RWPE1 (cell line): ENCODE results near the gene GTPBP4.

Experiments used
- CTCF ChIA-PET: fragments of 350-600 bp; sonication (Branson Sonifier 250); formaldehyde crosslinking; extraction: SDS; loops from one replicate; lab custom pipeline; 2021; lab: Yijun Ruan, JAX
- POLR2A ChIA-PET: fragments of 400-600 bp; formaldehyde crosslinking; extraction: SDS; loops from one replicate; lab custom pipeline; 2020; ENCODE audit warnings: antibody characterized with exemption; ENCODE audit not compliant: low non-redundant PET; lab: Yijun Ruan, JAX
- DNase-seq: peaks from one replicate; pipeline ENCODE4 v3.0.0; 2012; ENCODE audit warnings: low spot score
- H3K27ac ChIP-seq: fragments of 450-650 bp; 2 replicates; pipeline ENCODE4 v1.5.1; 2017
- CTCF ChIP-seq: fragments of 450-650 bp; conservative IDR thresholded peaks from 2 replicates; pipeline ENCODE4 v1.5.1; 2017; ENCODE audit warnings: low read depth, mild to moderate bottlenecking

The GTPBP4 gene

DNA sequence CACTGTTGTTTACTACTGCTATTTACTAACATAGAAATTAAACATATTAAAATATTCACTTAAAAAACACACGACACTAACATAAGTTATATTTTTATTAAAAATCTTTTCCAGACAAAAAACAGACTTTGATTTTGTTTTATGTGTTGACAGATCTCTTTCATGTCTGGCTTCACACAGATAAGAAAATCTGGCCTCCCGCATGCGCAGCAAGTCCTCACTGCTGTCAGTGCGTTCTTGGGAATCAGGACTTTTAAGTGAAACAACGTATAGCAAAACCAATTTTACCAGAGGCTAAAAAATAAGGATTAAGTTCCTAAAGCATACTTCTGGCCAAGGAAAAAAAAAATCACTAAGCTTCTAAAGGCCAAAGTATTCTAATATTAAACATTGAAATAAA, 61.9 kb downstream of the GTPBP4 start:
- ChIA-PET CTCF (interaction anchor here (0.7 kb wide), 1 partner anchor 50 kb away, joined by 6 read pairs; no protein-coding TSS in a partner anchor), POLR2A (interaction anchor here (0.7 to 1.2 kb wide), 2 partner anchors 8 to 118 kb away, joined by 3 read pairs; partner anchors contain the start of gene LARP4B)
- TF ChIP-seq CTCF, result no peak
- DNase-seq, result no peak
- H3K27ac ChIP-seq, result peak overlapping the region; percentile 97

- H3K27ac ChIP-seq, result peak overlapping the region; percentile 73
- no peak for TF ChIP-seq CTCF
- ChIA-PET POLR2A (no interaction called here), CTCF (interaction anchor here (0.7 to 0.9 kb wide), 2 partner anchors 10 to 51 kb away, joined by 3 to 6 read pairs; no protein-coding TSS in a partner anchor)
- peak; percentile 47 for DNase-seq
Measured at GRCh38 chr10:1050554-1050953, 62.3 kb downstream of the GTPBP4 start.

DNA sequence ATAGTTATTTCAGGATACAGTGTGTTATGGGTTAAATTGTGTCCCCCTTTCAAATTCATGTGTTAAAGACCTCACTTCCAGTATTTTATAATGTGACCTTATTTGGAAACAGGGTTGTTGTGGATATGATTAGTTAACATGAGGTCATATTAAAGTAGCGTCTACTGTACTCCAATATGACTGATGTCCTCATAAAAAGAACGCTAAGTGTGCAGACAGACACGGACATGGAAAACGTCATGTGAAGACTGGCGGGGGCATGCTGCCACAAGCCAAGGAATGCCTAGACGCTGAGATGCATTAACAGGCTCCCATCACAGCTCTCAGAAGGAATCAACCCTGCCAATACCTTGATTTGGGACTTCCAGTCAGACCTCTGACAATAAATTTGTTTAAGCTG, 66.5 kb downstream of the GTPBP4 start:
- ChIA-PET CTCF (interaction anchor here (0.8 kb wide), 1 partner anchor 55 kb away, joined by 3 read pairs; no protein-coding TSS in a partner anchor), POLR2A (no interaction called here)
- no peak for TF ChIP-seq CTCF
- peak; percentile 60 for DNase-seq
- peak overlapping the region; percentile 61; the same call in 1 of the 2 replicates for H3K27ac ChIP-seq

DNA sequence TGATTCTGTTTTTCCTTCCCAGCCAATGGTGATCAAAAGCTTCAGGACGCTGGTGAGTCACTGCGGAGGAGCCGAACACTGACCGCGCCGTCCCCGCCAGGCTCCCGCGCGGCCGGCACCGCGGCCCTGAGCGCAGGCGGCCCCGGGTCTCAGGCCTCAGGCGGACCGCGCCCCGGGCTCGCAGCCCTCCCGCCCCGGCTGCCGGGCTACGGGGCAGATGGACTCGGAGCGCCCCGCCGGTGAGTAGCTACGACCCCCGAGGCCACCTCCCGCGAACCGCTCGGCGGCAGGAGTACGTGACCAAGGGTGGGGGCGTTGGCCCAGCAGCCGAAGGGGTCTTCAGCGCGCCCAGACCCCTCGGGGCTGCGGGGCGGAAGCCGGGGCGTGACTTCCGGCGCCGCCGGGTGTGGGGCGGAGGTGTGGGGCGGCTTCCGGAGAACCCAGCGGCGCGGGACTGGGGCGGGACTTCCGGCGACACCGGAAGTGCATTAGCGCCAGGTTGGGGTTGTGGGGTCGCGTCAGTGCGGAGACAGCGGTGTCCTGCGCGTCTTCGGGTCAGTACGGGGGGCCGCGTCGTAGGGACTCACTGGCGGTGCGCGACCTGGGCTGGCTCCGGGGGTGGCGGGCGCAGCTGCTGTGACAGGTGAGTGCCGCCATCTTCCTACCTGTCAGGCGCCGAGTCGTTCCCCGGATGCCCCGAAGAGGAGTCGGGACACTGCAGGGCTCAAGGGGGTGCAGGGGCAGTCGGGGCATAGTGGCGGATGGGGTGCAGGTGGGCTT, 68.3 kb downstream of the GTPBP4 start, which contains the start of gene WDR37:
TSS of gene WDR37 (plus strand) at position 60 of the 780 bp plus-strand sequence. CDS start 15,771 bp downstream, outside the sequence.
- peak; percentile 85 for DNase-seq
- peak within 1 kb of the TSS; percentile 97 for H3K27ac ChIP-seq
- TF ChIP-seq CTCF, result no peak
- POLR2A ChIA-PET, result interaction anchor here (0.7 kb wide), 1 partner anchor 34 kb away, joined by 3 read pairs; no protein-coding TSS in a partner anchor
- CTCF ChIA-PET, result interaction anchor here (0.6 to 0.7 kb wide), 2 partner anchors 44 to 923 kb away, joined by 3 read pairs; no protein-coding TSS in a partner anchor

DNA sequence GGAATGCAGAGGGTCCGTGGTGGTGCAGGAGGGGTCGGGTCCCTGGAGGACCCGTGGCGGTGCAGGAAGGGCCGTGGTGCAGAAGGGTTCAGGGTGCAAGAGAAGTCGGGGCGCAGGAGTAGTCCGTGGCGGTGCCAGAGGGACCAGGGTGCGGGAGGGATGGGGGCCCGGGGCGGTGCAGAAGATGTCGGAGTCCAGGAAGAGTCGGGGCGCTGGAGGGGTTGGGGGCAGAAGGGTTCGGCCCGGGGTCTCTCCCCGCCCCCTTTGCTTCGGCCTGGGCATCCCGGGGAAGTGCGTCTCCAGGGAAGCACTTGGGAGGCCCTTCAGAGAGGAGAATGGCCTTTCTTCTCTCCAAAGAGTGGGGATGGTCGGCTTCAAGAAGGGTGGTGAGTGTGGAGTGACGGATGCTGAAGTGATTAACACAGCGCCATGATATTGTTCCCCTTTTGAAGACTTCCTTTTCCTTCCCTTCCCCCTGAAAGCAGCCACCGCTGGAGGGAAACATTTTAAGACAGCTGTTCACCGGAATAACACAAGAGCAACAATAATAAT, 68.9 kb downstream of the GTPBP4 start:
- CTCF ChIA-PET, result no interaction called here
- no peak for TF ChIP-seq CTCF
- POLR2A ChIA-PET, result no interaction called here
- peak overlapping the region; percentile 97 for H3K27ac ChIP-seq
- DNase-seq, result no peak

- no peak overlapping the region for H3K27ac ChIP-seq
- CTCF ChIA-PET, result interaction anchor here (0.6 kb wide), 1 partner anchor 146 kb away, joined by 4 read pairs; no protein-coding TSS in a partner anchor
- no peak for DNase-seq
- no peak for TF ChIP-seq CTCF
- POLR2A ChIA-PET, result interaction anchor here (0.6 kb wide), 1 partner anchor 8 kb away, joined by 3 read pairs; no protein-coding TSS in a partner anchor
Measured at GRCh38 chr10:1058017-1058416, 69.8 kb downstream of the GTPBP4 start.
